GM12872 (cell line): ENCODE data around the gene CUX1.

ENCODE experiments used
- TF ChIP-seq, protein P1 (sequence below): IDR thresholded peaks from 3 replicates; pipeline ENCODE4 v1.5.1; 2011; ENCODE audit warnings: low read depth, mild to moderate bottlenecking, low read length, moderate library complexity; ENCODE audit not compliant: insufficient read depth

Gene CUX1

GRCh38 chr7:102122026-102122425 lies 304.6 kb downstream of the CUX1 start:
- TF ChIP-seq, protein P1, sequence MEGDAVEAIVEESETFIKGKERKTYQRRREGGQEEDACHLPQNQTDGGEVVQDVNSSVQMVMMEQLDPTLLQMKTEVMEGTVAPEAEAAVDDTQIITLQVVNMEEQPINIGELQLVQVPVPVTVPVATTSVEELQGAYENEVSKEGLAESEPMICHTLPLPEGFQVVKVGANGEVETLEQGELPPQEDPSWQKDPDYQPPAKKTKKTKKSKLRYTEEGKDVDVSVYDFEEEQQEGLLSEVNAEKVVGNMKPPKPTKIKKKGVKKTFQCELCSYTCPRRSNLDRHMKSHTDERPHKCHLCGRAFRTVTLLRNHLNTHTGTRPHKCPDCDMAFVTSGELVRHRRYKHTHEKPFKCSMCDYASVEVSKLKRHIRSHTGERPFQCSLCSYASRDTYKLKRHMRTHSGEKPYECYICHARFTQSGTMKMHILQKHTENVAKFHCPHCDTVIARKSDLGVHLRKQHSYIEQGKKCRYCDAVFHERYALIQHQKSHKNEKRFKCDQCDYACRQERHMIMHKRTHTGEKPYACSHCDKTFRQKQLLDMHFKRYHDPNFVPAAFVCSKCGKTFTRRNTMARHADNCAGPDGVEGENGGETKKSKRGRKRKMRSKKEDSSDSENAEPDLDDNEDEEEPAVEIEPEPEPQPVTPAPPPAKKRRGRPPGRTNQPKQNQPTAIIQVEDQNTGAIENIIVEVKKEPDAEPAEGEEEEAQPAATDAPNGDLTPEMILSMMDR: no peak

DNA sequence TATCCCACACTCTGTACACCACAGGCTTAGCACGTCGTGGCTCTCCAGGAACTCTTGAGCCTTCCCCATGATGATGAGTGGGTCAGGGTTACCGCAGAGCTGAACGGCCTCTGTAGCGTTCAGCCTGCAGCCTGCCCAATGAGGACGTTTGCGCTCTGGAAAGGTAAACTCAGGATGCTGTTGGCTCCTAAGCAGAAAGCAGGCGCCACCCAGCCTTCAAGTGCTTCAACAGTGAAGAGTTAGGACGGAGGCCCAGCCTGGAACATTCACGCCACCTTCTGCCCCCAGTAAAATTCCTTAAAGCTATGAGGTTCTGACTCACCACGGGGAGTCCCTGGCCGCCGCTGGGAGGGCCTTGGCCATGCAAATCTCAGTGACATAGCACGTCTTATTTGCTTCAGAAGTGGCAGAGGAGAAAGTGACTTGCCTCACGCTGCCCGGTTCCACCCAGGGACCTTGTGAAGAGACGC lies 307.7 kb downstream of the CUX1 start:
- TF ChIP-seq, protein P1: no peak

- TF ChIP-seq, protein P1: no peak
Observed at GRCh38 chr7:102128303-102128702, 310.9 kb downstream of the CUX1 start.

- TF ChIP-seq, protein P1: no peak
Observed at GRCh38 chr7:102129636-102130370, 312.4 kb downstream of the CUX1 start.

DNA sequence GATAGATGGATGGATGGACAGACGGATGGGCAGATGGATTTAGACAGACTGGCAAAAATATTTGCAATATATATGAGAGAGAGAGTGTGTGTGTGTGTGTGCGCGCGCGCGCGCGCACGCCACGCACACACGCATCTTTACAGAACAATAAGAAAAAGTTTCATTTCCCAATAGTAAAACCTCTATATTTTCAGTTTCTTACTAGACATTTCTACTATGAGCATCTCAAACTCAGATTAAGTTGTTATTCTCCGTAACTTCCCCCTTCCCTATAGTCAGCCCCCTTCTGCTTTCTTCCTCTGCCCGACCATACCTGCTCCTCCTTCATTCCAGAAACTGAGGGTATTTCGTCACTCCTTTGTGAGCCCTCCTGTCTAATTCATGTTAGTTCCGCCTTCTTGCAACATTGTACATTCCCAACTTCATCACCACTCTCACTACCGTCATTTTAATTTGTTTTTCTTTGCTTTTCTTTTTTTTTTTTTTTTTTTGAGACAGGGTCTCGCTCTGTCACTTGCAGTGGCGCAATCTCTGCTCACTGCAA lies 314.9 kb downstream of the CUX1 start:
- TF ChIP-seq, protein P1: no peak

DNA sequence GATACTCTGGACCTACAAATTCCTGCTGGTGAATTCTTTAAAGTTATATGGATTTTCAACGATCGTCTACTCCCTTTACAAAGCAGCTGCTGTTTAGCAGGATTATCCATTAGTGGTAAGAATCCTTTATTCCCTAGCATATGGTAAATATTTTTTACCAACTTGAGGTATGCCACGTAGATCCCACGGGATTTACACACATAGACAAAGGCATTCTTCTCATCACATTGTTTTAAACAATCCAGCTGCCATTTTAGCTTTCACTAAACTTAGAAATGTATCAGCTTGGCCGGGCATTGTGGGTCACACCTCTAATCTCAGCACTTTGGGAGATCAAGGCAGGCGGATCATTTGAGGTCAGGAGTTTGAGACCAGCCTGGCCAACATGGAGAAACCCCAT lies 321.2 kb downstream of the CUX1 start:
- TF ChIP-seq, protein P1: no peak

DNA sequence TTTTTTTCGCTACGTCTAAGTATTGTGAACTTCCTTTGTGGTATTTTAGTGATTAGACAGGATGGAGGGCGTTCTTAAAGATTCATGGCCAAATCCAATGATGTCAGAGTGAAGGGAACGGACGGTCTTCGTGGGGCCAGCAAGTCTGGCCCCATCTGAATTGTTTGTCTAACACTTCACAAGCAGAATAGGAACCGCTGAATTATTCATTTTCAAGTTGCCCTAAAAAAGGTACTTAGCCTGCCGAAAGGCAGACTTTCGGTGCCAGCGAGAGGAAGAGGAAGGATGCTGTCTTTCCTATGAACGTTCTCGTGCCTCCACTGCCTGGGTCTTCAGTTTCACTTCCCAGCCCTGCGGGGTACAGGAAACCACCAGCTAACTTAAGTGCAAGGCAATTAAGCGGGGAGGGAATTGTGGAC lies 323.5 kb downstream of the CUX1 start:
- TF ChIP-seq, protein P1: no peak
